ENCODE results near the gene IHH. TPM values are rescaled to one million over a fixed set of nuclear protein-coding genes. Genes with fewer than 3 reads are reported as not detected.

IHH gene
- total RNA-seq, 1 donor from 2014 or later = not detected

DNA sequence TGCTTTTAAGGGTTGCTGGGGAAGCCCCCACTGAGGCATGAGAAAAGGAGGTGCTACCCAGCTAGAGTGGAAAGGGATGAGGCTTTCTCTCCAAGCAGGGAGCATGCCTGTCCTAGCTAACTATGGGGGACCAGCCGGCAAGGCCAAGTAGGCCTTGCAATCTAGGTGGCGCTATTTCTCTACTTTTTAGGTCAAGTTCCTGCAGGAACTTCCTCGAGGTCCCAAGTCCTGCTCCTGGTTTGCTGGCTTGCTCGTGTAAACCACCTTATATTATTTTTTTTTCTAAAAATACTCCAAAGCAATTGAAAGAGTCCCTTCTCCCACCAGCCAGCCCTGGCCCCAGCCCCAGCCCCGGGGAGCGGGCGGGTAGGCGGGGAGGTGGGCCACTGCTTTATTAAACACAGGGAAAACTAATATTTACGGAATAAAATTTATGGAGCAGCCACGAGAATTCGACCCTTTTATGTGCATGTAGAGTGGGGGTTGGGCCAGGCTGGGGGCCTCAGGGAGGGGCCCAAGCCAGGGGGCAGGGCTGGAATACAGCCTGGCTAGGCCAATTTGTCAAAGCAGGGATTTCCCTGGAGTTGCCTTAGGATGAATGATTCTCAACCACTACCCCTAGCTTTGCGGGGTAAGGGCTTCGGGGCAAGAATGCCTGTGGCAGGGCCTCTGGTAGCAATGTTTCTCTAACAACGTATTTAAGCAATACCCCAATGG lies 12.8 kb upstream of the IHH start:
- no peak for DNase-seq (ENCODE audit: low spot score)

GRCh38 chr2:219072741-219073250 lies 12.1 kb upstream of the IHH start:
- no peak for DNase-seq (ENCODE audit: low spot score)

DNA sequence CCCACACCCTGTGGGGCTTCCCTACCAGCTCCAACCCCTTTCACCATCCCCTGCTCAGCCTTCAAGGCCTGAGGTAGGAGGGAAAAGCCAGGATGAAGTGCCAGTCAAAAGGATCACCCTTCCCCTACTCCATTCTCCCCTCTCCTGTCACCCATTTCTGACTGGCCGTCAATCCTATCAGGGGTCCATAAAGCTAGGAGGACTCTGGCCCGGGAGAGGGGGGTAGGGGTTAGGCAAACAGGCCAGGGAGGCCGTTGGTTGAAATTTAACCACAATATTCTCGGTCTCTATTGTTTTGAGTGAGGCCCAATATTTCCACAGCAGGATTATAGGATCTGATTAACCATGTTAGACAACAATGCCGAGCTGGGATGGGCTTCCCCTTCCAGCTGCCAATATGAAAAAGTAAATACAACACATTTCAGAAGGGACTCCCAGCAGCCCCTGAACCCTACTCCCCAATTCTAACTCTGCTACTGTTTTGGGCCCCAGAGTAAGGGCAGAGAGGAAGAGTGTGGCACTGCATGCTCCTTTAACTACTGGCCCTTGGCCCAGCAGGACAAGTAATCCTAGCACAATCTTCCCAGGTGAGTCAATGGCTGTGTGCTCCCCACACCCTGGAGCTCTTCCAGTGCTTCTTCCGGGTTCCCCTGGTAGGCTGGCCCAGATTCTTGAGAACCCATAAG lies 10.6 kb upstream of the IHH start:
- DNase-seq (ENCODE audit: low spot score) = no peak

- DNase-seq (ENCODE audit: low spot score) = no peak
These were observed 4.8 kb upstream of the IHH start for GRCh38 chr2:219065484-219065883.

DNA sequence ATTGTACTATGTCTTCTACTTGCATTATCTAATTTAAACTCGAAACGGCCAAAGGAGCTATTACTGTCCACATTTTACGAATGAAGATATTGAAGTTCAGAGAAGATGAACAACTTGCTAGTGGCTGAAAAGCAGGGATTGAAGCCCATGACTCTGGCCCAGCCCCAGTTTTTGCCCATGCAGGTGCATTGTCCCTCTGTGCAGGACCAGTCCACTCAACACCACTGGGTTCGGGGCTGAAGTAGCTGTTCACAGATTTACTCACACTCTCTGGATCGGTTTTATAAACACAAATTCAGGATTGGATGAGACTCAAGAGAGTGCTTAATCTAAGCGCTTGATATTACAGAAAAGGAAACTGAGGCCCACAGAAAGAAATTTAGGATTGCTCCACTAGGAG lies 1.4 kb upstream of the IHH start:
- no peak for DNase-seq (ENCODE audit: low spot score)

- no peak for DNase-seq (ENCODE audit: low spot score)
These were observed 717 bp downstream of the IHH start for GRCh38 chr2:219059725-219060682.

DNA sequence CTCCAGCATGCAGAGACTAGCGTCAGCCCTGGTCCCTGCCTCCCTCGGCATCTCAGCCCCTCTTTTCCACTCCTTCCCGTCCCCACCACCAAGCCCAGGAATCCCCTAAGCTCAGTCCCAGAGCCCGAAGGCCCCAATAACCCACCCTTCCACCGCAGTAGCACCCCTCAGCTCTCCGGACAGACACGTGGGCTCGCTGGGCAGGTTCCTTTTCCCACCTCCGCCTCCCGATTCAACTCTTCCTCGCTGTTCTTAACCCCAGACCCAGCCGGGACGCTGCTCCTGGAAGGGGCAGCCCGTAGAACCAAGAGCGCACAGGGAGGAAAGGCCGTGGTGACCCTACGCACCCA lies 1.4 kb downstream of the IHH start:
- no peak for DNase-seq (ENCODE audit: low spot score)

GRCh38 chr2:219058541-219059374 lies 2.0 kb downstream of the IHH start:
- no peak for DNase-seq (ENCODE audit: low spot score)

DNA sequence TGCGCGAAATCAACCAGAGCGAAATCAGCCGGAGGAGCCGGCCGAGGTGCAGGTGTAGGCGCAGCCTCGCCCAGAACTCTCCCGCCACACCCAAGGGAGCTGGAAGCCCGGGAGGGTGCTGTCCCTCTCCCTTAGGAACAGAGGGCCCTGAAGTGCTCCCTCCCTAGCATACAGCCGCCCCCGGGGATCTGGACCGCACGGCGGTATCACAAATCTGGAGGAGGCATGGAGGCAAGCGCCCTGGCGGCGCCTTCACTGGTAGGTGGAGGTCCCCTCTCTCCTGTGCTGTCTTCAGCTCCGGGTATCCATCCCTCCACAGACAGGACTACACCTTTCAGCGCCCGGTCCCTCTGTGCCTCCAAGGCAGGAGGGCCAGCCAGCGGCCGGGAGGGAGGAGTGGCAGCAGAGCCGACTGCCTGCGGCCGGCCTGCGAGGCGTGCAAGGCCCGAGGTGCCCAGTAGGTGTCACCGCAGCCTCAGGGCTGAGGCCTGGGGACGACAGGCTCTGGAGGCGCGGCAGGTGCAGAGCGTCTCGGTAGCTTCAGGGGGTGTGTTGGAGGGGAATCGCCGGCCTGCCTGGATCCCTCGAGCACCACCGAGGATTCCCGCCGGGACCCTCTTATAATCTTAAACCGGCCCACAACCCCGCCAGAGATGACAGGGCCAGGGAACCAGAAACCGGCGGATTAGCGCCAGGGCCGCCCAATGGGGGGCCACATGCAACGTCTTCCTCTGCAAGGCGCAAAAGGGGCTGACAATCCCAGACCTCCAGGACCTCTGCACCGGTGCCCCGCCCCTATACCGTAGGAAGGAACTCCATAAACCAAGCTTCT lies 2.8 kb downstream of the IHH start:
- DNase-seq (ENCODE audit: low spot score) = peak; percentile 77

- DNase-seq (ENCODE audit: low spot score) = no peak
These were observed 3.6 kb downstream of the IHH start for GRCh38 chr2:219056896-219057708.

GRCh38 chr2:219056176-219056895 lies 4.4 kb downstream of the IHH start:
- no peak for DNase-seq (ENCODE audit: low spot score)

DNA sequence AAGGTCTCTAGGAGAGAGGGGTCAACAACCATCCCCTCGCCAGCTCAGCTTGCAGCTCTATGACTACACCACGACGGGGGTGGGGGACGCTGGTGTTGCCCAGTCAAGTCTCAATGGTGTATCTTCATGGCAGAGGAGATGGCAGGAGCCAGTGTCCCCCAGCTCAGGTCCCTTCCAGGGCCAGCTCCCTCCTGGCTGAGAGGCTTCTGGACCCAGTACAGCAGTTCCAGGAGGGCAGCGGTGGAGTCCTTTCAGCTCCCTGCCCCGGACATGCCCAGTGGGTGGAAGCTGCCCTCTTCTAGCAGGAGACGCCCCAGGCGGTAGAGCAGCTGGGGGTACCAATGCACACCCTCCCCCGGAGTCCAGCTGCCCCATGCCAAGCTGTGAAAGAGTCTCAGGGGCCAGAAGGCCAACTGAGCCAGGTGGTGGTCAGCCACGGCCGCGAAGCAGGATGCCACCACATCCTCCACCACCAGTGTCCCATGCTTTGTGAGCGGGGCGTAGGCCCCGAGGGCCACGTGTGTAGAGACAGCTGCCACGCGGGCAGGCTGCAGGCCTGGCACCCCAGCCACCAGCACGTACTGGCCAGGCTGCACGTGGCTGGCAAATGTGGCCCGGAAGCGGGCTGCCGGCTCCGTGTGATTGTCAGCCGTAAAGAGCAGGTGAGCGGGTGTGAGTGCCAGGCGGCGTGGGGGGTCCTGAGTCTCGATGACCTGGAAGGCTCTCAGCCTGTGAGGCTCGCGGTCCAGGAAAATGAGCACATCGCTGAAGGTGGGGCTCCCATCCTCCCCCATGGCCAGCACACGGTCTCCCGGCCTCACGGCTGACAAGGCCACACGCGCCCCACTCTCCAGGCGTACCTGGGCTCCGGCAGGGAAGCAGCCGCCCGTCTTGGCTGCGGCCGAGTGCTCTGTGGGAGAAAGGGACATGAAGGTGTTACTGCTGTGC lies 5.5 kb downstream of the IHH start:
- no peak for DNase-seq (ENCODE audit: low spot score)

DNA sequence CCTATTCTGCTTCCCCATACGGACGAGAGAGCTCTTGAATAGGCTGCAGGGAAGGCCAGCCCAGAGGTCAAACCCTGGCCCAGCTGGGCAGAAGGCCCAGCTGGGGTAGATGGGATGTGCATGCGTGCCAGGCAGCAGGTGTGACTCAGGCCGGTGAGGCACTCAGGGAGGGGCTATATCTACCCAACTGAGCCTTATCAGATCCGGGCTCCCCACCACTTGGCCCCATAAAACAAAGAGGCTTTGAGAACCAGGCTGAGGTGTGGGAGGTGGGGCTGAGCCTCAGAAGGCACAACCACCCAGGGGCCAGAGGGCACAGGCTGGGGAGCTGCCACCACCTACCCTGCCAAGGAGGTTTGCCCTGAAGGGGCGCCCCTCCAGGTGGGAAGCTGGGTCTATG lies 11.4 kb downstream of the IHH start:
- DNase-seq (ENCODE audit: low spot score) = no peak

DNA sequence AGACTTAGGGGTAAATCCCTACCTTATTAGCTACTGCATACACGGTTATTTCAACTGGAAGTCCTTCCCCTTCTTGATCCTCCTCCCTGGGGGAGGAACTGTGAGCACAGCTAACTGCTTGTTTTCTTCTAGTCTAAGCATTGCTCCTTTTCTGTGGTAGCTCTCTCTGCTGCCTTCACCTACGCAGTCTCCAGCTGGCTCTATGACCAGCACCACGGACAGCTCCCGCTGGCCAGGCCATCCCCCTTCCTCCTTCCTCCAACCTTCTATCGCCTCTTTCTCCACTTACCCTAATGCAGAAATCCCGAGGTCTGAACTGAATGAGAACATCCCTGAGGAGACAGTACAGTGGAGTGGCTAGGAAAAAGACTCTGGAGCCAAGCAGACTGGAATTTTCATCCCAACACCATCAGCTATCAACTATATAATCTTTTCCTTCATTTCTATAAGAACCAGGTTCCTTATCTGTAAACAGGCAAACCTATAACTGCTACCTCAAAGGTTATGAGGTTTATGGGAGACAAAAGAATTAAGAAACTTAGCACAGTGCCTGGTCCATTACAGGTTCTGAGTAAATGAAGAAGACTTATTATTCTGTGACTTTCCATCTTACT lies 14.7 kb downstream of the IHH start:
- DNase-seq (ENCODE audit: low spot score) = no peak

- no peak for DNase-seq (ENCODE audit: low spot score)
These were observed 18.0 kb downstream of the IHH start for GRCh38 chr2:219042750-219043149.

GRCh38 chr2:219042157-219042556 lies 18.6 kb downstream of the IHH start:
- no peak for DNase-seq (ENCODE audit: low spot score)

DNA sequence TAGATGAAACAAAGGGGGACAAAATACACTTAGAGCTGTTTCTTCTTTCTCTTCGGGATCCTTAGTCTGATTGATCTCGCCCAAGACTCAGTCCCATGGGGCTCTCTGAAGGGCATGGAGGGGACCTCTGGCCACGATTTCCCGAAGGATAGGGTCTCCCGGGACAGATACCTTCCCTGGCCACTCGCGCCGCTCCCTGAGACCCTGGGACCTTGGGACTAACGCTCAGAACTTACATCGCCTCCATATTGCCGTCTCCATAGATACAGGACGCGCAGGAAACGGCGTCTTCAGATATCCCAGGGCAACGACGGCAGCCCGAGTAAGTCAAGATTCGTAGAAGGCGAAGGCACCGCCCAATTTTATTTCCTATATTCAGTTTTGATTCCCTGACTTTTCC lies 19.5 kb downstream of the IHH start, which contains the start of gene CFAP65:
Gene CFAP65 (minus strand): TSS at position 265 of the 400 bp plus-strand sequence. CDS start 2,468 bp downstream, outside the sequence.
- DNase-seq (ENCODE audit: low spot score) = no peak

All from ureter (tissue), 1 donor.